ENCODE results near the gene FSHR.

The FSHR gene

DNA sequence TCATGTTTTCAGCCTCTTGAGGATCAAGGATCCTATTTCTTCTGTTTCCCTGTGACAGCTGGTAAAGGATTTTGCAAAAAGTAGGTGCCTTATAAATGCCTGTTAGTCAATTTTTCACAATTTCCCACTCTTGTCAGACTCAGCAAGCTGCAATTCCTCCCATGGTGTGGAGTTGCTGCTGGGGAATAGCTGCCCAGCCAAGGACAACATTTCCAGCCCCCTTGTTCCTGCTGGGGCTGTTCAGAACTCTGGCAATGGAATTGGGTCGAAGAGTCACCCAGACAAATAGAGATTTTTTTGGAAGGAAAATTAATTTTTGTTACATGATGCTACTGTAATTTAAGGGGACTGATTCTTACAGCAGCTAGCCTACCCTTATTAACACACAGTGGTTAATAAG, 43.7 kb downstream of the FSHR start:
- no peak for DNase-seq

DNA sequence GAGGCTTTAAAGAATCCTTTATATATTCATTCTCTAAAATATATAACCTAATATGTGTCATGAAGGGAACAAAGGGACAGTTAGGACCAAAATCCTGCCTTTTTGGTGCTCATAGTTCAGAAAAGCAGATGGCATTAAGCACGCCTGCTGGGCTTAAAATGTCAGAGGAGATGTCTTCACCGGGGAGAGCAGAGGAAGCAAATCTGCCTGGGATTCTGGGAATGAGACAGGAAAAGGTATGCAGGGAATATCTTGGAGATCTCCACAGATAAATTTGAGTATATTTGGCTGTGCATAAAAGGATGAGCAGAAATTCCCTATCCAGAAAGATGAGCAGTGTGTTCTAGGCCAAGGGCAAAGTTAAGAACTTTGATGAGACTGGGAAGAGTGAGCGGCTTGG, 45.5 kb downstream of the FSHR start:
- no peak for DNase-seq

DNA sequence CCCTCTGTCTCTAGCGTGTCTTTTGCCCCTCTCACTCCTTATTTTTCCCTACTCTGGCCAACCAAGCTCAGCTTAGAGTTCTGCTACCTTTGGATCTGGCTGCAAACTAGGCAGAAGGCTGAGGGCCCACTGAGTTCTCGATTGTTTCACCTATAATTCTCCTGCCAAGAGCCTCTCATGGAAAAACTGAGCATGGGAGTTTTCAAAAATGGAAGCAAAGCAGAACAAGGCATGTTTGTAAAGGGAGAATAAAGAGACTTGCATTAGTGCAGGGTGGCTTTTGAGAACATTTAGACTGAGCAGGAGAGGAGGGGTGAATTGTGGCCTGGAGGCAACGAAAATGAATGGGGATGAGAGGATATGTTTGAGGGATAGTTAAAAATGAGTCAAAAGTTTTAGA, 45.9 kb downstream of the FSHR start:
- DNase-seq: no peak

DNA sequence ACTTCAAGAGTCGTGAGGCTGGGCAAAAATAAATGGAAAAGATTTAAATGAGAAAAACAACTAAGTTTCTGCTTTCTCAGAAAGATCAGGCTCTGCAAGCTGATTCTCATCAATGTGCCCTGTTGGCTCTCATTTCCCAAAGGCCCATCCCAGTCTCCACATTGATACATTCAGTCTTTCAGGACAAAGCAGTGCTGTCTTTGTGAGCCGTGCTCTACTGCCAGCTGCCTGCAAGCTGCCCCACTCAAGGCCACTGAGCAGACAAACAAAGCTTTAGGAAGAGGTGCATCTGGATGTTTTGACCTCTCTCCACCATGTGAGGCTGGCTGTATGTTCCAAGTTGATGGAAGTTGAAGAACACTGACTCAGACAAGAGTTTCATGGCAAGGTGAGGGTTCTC, 48.8 kb downstream of the FSHR start:
- DNase-seq: no peak

DNA sequence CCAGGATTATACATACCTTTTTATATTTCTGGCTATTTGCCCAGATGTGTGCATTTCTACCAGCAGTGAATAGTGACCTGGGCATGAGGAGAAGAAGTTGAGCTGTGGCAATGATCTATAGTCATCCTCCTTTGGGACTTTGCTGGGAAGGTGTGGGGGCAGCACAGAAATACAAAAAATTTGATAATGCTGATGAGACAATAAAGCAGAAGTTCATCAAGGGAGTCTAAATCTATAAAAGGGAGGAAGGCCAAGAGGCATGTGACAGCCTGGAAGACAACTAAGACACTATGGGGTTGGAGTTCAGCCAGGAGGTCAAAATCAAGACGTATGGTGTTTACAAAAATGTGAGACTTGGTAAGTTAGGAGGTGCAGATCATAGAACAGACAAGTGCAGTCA, 52.2 kb downstream of the FSHR start:
- no peak for DNase-seq

DNA sequence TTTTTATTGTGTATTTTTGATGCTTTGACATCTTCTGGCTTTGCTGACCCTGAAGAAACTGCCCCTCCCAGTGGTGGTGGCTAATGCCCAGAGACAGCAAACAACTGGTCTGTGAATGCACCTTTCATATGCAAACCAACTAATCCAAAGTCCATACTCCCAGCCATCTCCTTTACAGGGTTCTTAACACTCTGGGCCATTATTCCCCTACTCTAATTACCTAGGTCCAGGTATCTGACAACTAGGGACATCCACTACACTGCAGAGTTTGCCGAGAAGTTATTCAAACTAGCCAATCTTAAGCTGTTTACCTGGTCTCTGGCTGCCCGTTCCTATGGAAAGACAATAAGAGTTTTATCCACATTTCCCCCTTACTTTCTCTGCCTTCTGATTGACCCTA, 73.6 kb downstream of the FSHR start:
- no peak for DNase-seq

DNA sequence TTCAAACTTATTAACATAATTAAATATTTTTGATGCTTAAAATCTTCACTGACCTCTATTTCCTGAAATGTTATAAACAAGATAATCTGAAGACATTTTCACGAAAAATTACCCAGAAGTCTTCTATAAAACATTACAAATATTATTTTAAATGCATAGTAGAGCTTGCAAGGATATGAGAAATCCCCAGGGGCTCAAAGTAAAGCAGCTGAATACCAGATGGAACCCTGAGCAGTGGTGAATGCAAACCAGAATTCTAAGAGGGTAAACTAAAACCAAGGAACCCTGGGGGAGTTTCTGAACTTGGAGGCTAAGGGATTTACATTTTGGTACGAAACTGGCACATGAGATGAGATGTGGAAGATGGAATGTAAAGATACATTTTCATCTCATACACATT, 83.6 kb downstream of the FSHR start:
- DNase-seq: no peak

DNA sequence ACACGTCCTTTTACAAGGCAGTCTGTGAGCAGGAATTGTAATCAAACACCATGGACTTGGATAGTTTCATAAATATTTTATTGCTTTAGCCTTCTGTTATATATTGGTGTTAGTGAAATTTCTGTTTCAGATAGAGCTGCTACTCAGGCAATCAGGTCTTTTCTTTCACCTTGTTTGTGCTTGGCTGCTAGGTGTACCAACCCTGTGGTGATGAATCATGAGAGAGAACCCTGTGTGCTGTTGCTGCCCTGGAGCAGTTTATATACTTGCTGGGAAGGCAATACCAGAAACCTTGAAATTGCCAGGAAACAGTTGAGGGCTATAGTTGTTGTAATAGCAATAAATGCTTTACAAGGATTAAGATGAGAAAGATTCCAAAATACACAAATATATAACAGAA, 84.5 kb downstream of the FSHR start:
- no peak for DNase-seq

DNA sequence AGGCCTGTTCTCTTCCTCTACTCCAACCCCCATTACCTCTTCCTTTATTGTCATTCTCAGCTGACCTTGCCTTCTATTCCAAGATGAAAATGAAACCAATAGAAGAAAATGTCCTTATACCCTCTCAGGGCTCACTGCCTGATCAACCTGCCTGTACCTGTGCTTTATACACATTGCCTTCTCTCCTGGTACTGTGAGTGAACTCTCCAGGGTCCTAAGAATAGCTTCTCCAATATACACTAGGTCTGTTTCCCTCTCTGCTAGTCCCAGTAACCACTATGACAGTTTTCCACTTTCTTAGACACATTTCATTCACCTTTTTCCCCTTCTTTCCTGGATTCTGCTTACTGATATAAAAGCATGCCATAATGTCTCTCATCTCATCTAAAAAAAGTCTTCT, 85.7 kb downstream of the FSHR start:
- DNase-seq: no peak

DNA sequence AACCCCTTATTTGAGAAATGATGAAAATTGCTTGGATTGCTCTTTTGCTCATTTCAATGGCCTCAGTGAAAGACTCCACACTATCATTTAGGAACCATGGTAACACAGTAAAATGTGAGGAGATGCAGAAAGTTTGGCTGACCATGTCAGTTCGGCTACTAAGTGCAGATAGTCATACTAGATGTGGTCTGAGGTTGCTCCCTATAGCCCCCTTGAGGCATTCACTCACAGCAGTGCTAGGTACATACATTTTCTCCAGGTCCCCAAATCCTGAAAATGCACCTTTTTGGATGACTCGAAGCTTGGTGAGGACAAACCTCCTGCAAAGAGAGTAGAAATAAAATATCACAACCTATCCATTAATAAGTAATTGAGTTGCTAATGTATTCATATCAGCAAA, 86.3 kb downstream of the FSHR start:
- no peak for DNase-seq

DNA sequence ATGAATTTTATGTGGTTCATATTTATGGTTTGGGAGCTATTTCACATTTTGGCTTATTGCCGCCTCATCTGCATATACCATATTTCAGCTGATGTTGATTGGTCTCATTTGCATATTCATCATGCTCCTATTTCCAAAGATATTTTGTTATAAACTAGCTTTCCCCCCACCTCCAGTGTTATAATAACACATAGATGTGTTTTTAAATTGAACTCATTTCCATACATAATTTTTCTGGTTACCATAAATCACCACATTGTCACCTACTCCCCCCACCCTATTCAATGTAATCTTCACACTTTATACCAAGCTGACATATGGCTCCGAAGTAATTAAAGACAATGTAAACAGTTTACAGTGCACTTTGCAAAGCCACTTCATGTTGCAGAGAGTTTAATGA, 101.2 kb downstream of the FSHR start:
- DNase-seq: no peak

DNA sequence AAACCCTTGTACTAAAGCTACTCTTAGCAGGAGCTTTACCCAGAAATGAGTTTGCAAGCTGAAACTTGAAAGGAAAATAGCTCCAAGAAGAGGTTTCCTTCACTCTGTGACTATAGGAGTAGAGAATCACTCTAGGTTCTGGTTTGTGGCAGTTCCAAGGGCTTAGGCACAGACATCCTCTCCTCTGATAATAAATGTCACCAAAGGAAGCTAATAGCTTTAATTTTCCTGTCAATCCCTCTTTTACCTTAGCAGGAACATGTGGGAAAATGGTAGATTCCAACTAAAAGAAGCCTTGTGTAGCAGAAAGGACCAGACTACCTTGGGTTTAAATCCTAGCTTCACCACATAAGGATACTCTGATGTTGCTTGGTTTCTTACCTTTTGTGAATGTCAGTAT, 104.0 kb downstream of the FSHR start:
- no peak for DNase-seq

DNA sequence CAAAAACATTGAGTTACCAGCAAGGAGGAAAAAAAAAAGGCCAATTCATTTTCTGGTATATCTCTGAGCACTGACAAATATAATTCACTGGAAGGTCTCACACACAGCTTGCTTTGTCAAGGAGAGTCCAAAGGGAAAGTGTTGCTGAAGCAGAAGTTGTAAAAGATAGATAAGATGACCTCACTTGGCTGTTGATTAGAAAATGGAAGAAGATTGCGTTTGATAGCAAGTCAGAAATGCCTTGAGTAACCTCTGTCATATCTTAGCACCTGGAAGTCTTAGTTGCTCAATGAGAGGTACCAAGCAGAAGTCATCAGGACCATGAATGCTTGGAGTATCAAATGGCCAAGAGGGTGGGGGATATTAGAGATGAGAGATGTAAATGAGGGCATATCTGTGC, 105.2 kb downstream of the FSHR start:
- DNase-seq: no peak

DNA sequence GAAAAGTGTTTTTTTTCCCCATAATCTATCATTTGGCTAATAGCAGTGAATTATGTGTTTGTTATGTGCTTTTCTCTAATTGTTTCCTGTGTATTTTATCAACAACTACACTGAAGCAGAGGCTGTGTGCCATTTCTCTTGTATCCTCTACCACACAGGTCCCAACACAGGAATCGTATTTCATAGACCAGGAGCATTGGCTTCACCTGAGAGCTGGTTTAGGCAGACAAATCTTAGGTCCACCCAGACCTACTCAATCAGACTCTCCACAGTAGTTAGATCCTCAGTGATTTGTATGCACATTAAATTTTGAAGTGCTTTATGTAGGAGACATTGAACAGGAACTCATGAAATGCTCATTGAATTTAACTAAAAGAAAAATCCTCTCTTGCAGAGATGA, 109.2 kb downstream of the FSHR start:
- DNase-seq: no peak

DNA sequence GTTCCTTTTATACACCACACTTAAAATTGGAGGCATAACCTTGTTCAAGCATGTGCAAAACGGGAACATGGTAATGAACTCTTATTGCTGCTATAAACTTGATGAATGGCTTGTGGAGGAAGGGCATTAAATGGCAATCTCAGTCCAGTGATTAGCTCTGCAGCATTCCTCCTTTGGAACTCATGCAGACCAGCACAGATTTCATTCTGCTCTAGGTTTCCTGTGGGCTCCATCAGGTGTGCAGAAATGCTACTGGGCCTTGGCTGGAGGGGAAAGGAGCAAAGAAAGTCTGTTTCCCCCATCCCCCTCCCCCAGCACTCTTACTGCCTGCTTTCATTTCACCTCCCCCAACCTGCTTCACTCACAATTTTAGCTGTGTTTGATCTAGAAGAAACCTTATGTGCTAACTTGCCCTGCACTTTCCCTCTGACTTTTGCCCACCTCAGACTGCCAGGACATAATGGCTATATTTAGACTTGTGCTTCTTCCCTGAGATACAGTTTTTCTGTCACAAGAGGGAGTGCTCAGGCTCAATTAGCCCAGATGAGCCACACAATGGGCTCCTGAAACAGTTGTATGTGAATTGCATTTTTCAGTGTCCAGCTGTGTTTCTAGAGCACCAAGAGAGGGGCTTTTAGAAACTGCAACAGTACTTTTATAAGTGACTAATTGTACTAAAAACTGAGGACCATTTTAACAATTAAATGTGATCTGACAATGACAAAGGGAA, 109.8 kb downstream of the FSHR start:
- DNase-seq: no peak

DNA sequence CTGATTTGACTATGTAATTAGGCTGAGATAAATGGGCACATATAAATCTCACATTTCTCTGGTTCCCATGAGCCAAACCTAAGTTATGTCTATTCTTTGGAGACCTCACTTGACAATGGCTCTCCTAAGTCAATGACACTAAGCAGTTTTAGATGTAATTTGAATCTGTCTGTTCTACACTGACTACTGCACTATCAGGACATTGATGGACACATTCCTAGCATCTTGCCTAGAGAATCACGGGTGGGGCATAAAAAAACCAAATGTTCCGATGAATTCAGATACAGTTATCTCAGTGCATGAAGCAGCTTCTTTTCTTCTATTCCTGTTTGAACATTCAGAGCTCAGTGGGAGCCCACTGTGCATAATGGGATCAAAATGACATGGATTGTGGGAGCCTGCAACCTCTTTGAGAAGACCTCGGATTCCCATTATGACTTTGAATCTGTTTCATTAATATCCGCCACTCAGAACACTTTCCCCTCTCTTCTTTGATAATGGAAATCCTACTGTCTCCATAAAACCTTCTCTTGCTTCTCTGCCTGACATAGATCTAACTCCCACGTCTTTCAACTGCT, 110.8 kb downstream of the FSHR start:
- no peak for DNase-seq

DNA sequence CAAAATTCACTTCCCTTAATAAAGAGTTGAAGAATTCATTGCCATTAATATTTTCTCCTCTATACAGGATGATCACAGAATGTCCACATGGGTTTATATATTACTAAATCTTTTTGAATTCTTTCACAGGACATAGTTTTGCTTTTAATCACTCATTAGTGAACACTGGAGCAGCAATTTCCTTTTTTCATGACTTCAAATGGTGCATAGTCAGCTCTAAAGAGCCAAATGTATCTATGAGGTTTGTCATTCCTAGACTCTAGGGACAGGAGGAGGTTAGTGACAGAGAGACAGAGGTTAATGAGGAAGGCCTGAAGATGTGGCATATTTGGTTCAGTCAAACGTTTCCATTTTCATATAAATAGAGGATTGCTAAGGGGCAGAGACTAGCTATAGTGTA, 111.8 kb downstream of the FSHR start:
- DNase-seq: no peak

DNA sequence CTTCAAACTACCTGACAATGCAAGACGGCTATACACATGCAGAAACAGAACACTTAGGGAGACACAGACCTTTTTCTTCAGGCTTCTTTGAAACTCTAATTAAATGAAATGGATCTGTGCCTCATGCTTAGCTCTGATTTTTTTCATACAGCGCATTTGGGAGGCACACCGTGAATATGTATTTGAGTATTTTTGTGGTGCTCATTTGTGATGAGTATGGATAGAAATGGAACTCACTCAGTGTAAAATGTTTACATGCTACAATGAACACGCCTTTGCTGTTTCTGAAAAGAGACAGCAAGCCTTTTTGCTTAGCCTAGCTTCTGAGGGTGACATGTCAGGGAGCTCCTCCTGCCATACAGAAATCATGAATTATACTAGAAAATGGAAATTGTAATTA, 113.3 kb downstream of the FSHR start:
- DNase-seq: no peak

DNA sequence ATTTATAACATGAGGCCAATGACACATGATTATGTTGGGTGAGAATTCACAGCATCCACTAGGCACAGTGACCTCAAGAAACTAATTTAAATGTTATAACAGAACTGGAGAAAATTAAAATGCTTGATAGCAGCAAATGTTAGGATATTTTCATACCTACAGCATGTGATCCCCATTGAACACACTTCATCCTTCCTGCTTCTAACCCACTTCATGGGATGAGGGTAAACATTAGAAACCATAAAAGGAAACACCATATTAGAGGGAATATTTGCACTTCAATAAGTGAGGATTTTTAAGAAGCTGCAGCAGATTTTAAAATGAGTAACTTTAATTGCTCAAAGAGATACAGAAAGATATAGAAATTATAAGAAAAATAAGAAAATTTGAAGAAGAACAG, 117.1 kb downstream of the FSHR start:
- DNase-seq: no peak

DNA sequence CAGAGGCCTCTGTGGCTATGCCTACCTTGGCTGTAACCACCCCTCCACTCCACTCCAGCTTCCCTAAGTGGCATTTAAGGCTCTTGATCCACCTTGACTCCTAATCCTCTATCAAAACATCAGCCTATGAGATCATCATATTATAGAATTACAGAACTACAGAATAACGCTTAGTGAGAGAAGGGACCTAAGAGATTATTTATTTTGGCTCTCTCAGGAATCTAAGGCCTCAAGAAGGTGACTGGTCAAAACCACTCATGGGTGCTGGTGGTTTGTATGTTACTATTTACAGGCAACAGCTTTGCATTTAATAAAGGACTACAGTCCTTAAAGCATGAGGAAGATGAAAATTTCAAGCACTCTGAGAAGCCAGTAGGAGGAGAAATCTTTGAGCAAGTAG, 118.8 kb downstream of the FSHR start:
- DNase-seq: no peak

DNA sequence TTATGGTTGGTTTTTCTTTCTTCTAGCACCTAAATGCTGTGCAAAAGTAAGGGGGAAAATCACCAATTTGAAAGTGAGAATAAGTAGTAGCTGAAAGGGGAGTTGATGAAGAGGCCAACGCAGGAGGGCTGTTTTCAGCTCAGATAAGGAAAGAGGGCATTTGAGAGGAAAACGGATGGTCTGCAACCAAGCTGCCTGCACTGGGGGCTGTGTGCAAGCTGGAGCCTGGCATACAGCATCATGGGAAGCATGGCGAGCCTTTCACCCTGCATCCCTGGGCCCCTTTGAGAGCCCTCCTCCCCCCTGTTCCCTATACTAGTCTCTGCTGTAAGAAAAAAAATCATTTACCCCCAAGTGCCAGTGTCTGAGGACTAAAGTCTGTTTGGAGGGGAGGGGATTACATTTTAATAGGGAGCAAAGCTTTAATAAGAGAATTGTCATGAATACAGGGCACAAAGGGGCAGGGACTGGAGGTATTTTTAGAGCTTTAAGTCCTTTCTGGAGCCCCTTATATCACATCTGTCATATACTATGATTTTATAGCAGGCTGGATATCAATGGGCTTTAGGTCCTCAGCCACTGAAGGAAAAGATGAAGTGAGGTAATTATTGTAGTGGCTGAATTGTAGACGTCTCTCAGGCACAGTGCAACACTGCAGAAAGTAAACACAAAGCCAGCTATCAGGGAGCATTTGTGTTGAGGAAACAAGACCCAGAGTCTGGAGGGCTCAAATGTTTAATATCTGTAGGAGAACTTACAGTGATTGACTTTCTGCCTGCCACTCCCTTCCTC, 120.7 kb downstream of the FSHR start:
- no peak for DNase-seq

DNA sequence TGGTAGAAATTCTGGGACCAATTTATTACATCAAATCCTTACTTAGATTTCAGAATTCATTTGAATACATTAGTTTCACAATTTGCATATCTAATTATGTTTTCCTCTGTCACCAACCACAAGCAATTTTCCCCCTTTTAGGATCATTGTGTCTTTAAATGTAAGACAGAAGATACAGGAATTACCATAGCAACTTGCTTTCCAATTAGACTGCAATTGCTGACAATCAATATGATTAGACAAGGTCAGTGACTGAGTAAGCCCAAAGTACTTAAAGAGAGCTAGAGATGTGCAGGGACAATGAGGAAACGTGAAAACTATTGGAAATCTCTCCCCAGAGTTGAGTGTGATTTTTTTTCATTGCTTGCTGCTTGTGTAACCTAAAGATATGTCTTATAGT, 121.4 kb downstream of the FSHR start:
- DNase-seq: no peak

DNA sequence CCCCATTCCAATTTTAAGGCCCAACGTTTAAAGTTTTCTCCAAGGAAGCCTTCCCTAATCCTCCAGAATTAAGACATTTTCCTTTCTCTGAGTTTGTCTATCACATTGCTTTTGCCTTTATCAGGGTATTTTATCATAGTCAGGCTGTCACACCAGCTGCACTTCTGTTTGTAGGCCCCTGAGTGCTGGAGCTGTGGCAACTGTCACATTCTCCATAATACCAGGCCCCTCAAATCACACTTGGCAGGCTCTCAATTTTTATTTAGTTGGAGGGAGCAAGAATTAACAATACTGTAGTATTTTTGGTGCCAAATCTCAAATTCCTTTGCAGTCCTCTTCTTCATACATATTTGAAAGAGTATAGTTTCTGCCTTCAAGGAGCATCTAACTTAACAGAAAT, 122.2 kb downstream of the FSHR start:
- no peak for DNase-seq

DNA sequence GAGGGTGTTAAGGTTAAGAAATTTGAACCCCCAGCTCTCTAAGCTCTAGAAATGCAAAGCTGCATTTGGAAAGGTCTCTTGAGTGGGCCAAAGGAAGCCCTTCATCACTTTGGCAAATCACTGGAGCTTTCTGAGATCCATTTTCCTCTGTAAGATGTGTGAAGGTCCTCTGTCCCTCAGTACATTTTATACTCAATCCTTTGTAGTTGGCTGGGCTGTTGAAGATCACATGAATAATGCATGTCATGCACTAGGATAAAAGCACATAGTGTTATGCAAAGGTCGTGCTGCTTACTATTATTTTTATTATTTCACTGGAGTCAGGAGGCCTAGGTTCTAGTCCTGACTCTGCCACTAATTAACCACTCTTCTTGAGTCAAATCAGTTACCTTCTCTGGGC, 124.9 kb downstream of the FSHR start:
- DNase-seq: no peak

DNA sequence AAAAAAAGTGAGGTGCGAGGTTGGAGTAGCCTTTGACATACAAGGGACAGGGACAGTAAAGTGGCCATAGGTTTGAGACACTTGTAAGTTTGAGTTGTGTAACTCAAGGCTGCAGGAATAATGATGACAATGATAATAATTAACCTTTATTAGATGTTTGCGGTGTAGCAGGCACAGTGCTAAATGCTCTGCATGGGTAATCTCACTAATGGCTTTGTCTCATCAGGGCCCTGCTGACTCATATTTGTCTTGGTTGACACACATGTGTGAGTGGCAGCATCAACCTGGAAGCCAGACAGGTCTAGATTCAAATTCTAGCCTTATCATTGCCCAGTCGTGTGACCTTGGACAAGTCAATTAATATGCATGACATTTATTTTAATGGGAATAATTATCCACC, 126.2 kb downstream of the FSHR start:
- no peak for DNase-seq

All from activated T-cell treated with anti-CD3 and anti-CD28 coated beads, Interleukin-2, amount 50 U/mL, for 48 hours (primary cell).